ENCODE measurements around the gene SOX13. TPM values are rescaled to one million over a fixed set of nuclear protein-coding genes. Genes with fewer than 3 reads are reported as not detected.

Gene SOX13
- total RNA-seq, 2 donors from 2014 or later, result 91.9 to 95.9 TPM

DNA sequence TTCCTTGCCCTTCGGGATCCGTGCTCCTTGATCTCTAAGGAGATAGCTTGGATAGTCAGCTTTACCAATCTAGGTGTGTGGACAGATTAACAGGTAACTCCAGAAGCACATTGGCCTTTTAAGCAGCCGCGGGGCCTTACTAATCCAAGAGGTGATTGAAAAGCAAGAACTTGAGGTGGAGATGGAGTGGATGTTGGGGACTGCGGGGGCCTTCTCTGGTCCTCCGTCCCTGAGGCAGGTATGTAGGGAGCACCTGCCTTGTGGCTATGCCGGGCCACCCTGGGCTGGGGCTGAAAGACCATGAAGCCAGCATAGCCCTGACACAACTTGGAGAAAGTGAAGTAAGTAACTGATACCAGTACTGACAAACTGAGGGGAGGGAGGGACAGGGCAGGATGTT is 10.6 kb downstream of the SOX13 start:
- intact Hi-C loops (cut with DNase I), result no loop called here
- H3K4me1 ChIP-seq (replicated peaks), result peaks cover 86% of the 10 kb centered on the region
- 71% methylated on average over 7 of the region's 7 CpGs for WGBS
- TF ChIP-seq POLR2AphosphoS5 (IDR thresholded peaks at IDR 0.05) (no peak), POLR2A (IDR thresholded peaks at IDR 0.05) (no peak)
- TF ChIP-seq, protein P1, sequence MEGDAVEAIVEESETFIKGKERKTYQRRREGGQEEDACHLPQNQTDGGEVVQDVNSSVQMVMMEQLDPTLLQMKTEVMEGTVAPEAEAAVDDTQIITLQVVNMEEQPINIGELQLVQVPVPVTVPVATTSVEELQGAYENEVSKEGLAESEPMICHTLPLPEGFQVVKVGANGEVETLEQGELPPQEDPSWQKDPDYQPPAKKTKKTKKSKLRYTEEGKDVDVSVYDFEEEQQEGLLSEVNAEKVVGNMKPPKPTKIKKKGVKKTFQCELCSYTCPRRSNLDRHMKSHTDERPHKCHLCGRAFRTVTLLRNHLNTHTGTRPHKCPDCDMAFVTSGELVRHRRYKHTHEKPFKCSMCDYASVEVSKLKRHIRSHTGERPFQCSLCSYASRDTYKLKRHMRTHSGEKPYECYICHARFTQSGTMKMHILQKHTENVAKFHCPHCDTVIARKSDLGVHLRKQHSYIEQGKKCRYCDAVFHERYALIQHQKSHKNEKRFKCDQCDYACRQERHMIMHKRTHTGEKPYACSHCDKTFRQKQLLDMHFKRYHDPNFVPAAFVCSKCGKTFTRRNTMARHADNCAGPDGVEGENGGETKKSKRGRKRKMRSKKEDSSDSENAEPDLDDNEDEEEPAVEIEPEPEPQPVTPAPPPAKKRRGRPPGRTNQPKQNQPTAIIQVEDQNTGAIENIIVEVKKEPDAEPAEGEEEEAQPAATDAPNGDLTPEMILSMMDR (IDR thresholded peaks at IDR 0.05), result no peak
- no peak for DNase-seq (ENCODE audit: low spot score)
- H3K36me3 ChIP-seq, result no peaks in the 10 kb centered on the region
- no peak overlapping the region for H3K4me3 ChIP-seq
- H3K9me3 ChIP-seq, result no peaks in the 10 kb centered on the region
- H3K27me3 ChIP-seq (replicated peaks; ENCODE audit: insufficient read depth), result no peaks in the 10 kb centered on the region
- peak overlapping the region; percentile 98 for H3K27ac ChIP-seq

DNA sequence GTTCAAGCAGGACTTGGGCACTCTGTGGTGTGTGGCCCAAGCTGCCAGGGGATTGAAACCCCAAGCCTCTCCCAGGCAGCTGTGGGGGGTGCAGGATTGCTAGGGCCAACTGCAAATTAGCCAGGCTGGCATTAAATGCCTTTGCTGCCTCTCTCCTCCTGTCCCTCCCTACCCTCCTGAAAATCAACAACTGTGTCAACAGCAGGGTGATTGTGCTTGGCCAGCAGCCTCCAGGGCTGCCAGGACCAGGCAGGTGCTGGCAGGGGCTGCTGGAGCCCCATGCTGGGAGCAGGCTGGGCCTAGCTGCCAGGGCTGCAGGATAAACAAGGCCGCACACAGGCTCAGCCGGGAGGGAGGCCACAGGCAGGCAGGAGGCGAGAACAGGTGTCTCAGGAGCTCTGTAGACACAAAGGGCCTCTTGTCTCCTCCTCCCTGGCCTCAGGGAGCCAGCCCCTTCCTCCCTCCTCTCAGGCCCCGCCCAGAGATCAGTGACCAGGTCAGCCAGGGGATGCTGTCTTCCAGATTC is 11.4 kb downstream of the SOX13 start:
- intact Hi-C loops (cut with DNase I), result no loop called here

DNA sequence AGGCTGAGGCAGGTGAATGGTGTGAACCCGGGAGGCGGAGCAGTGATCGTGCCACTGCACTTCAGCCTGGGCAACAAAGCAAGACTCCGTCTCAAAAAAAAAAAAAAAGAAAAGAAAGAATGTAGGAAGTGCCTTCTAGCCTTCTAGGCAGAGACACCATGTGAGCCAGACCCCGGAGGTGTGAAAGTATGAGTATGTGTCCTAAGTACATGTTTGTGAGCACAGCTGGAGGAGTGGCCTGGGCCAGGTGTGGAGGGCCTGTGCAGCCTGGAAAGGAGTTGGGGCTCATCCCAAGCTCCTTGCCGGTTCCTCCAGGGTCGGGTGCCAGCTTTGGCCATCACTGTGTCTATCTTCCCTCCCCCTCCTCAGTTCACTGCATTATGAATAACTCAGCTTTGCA is 13.0 kb downstream of the SOX13 start:
- Histone ChIP-seq H3K4me1 (replicated peaks) (peaks cover 81% of the 10 kb centered on the region), H3K9me3 (no peaks in the 10 kb centered on the region), H3K4me3 (no peak overlapping the region), H3K27me3 (replicated peaks; ENCODE audit: insufficient read depth) (no peaks in the 10 kb centered on the region), H3K27ac (peak overlapping the region; percentile 98), H3K36me3 (no peaks in the 10 kb centered on the region)
- TF ChIP-seq POLR2AphosphoS5 (IDR thresholded peaks at IDR 0.05) (peak; percentile 3), POLR2A (IDR thresholded peaks at IDR 0.05) (no peak)
- intact Hi-C loops (cut with DNase I), result no loop called here
- WGBS, result 61% methylated on average over 7 of the region's 7 CpGs
- DNase-seq (ENCODE audit: low spot score), result no peak

More for the DNA sequence above, 11.4 kb downstream of the SOX13 start:
- TF ChIP-seq POLR2A (IDR thresholded peaks at IDR 0.05), result peak; percentile 53
- peak; percentile 97 for TF ChIP-seq POLR2AphosphoS5 (IDR thresholded peaks at IDR 0.05)
- TF ChIP-seq, protein P1 (IDR thresholded peaks at IDR 0.05), result no peak
- Histone ChIP-seq H3K4me1 (replicated peaks) (peaks cover 83% of the 10 kb centered on the region), H3K4me3 (no peak overlapping the region), H3K36me3 (no peaks in the 10 kb centered on the region), H3K27me3 (replicated peaks; ENCODE audit: insufficient read depth) (no peaks in the 10 kb centered on the region), H3K27ac (peak overlapping the region; percentile 98), H3K9me3 (no peaks in the 10 kb centered on the region)
- DNase-seq (ENCODE audit: low spot score), result peak; percentile 96
- WGBS, result 26% methylated on average over 4 of the region's 4 CpGs

DNA sequence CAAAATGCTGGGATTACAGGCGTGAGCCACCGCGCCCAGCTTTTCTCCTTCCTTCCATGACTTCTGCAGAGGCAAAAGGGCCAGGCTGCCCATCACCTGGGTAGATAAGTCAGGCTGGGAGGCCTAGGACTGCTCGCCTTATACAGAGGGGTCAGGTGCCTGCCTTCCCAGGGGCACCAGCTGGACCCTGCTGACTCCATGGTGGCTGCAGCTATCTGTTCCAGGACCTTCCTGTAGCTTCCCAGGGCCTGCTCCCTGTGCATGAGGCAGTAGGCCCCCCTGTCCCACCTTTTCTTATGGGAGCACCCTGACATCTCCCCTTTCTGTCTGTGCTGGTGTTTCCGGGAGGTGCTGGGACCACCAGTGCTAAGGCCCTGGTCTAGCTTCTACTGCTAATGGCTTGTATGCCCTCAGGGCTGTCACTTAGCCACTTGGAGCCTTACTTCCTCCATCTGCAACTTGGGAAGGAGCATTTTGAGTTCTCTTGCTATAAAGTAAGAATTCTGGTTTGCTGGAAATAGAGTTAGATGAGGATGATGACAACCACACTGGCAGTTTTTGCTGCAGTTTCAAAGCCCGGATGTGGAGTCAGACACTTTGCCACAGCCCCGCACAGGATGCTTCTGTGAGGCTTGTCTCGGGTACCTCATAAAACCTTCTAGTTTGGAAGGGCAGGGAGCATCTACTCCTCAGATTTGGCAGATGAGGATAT is 14.4 kb downstream of the SOX13 start:
- no peak for DNase-seq (ENCODE audit: low spot score)
- intact Hi-C loops (cut with DNase I), result no loop called here
- no peak for TF ChIP-seq POLR2AphosphoS5 (IDR thresholded peaks at IDR 0.05)
- TF ChIP-seq, protein P1 (IDR thresholded peaks at IDR 0.05), result no peak
- TF ChIP-seq POLR2A (IDR thresholded peaks at IDR 0.05), result no peak
- no peaks in the 10 kb centered on the region for H3K27me3 ChIP-seq (replicated peaks; ENCODE audit: insufficient read depth)
- peak overlapping the region in 1 of 2 donors; percentile 26 for H3K4me3 ChIP-seq
- no peaks in the 10 kb centered on the region for H3K9me3 ChIP-seq
- peak overlapping the region; percentile 98 for H3K27ac ChIP-seq
- WGBS, result 69% methylated on average over 8 of the region's 8 CpGs
- no peaks in the 10 kb centered on the region for H3K36me3 ChIP-seq
- H3K4me1 ChIP-seq (replicated peaks), result peaks cover 74% of the 10 kb centered on the region

DNA sequence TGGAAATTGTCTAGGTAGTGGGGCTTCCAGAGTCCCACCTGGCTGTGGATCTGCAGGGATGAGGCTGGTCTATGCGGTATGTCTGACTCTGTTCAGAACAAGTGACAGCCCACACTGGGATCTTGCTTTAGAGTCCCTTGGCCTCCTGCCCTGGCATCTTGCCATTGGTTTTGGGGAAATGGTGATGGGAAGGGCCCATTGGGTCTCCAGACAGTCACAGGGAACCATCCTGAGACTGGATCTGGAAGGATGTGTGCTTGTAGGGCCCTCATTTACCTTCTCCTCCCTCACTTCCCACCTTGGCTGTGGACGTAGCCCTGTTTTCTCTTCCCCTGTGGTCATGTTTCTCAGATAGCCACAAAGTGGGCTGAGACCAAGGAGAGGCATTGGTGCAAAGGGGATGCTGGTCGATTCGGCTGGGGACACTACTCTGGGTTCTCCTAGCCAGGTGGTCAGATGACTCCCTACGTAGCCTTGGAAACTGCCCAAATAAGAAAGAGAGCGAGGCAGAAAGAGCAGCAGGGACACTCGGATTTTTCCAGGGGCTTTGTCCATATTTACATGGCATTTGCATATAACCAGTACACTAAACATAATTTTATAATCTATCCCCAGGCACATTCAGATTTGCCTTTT is 15.1 kb downstream of the SOX13 start:
- Histone ChIP-seq H3K4me1 (replicated peaks) (peaks cover 69% of the 10 kb centered on the region), H3K4me3 (peak overlapping the region; percentile 4 to 26)

More for the DNA sequence above, 15.1 kb downstream of the SOX13 start:
- Histone ChIP-seq H3K27ac (peak overlapping the region; percentile 98), H3K27me3 (replicated peaks; ENCODE audit: insufficient read depth) (no peaks in the 10 kb centered on the region), H3K36me3 (no peaks in the 10 kb centered on the region), H3K9me3 (no peaks in the 10 kb centered on the region)
- WGBS, result 14% methylated on average over 7 of the region's 7 CpGs
- intact Hi-C loops (cut with DNase I), result loop anchor here (2.0 kb wide), 1 partner anchor 13 kb away; no protein-coding TSS in a partner anchor
- TF ChIP-seq POLR2AphosphoS5 (IDR thresholded peaks at IDR 0.05) (peak; percentile 51), POLR2A (IDR thresholded peaks at IDR 0.05) (no peak)
- TF ChIP-seq, protein P1 (IDR thresholded peaks at IDR 0.05), result no peak
- DNase-seq (ENCODE audit: low spot score), result no peak
